Stimulated activated CD8-positive, alpha-beta memory T cell treated with anti-CD3 and anti-CD28 coated beads, Interleukin-7, amount 100 ng/mL, for 4 hours (primary cell): ENCODE data around the gene TTPAL.

Experiments used
- DNase-seq, 2 donors: peaks; one replicate each; pipeline ENCODE4 v3.0.0-alpha.2; 2020; ENCODE audit warnings: low read depth in 2 of 2

The TTPAL gene

DNA sequence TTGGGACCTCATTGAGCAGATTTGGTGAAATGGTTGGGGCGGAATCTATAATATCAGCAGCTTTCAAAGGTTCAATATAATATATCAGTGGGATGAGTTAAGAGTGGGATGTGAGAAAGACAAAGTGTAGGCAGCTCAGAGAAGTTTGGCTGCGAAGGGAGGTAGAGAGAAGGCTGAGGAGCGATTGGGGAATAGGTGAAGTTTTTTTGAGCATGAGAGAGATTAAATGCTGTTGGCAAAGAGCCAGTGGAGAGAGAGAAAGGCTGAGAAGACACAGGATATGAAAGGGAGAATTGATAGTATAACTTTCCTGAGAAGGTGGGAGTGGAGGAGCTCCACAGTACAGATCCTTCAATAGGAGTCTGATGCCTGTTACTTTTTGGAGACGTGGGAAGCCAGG lies 58.3 kb downstream of the TTPAL start:
- no peak for DNase-seq

DNA sequence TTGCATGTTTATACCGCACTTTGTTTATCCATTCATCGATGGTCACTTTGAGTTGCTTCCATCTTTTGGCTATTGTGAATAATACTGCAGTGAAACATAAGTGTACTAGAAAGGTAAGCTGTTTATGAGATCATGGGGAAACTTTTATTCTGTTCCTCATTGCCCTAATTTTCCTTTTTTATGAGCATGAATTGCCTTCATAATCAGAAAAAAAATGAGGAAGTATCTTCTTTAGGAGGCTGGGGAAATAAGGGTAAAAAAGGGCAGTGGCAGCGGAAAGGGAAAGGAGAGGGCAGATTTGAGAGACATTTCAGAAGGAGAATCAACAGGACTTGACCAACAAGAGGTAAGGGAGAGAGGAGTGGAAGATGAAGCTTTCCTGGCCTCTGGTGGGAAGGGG lies 60.5 kb downstream of the TTPAL start:
- DNase-seq, result no peak

DNA sequence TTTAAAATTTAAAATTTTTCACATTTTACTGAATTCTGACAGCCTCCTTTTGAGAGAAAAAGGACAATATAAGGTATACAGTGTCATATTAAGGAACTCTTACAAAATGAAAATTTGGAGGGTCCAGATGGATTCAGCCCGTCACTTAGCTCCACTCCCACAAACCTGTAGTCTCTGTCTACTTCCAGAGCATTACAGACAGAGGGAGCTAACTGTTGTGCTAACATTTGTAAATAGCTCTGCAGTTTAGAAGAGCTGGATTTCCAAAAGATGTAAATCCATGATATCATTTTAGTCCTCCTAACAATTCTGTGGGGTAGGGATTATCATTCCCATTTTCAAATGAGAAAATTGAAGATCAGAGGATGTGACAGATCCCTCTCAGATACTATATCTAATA lies 62.3 kb downstream of the TTPAL start:
- DNase-seq, result no peak

DNA sequence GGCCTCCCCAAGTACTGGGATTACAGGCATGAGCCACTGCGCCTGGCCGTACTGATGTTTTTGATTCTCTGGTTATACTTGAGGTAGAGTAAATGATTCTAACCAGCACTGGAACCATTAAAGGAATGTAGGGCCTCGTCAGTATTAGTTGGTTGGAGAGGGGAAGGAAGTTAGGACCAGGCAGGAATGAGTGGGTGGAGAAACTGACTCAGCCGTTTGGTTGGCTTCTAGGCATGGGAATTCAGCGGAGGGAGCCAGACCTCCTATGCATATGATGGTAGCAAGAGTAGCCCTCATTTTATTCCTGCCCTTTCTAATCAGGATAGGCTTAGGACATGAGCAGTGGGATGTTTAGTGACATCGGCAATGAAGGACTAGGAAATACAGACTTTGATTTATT lies 65.2 kb downstream of the TTPAL start:
- DNase-seq, result no peak

DNA sequence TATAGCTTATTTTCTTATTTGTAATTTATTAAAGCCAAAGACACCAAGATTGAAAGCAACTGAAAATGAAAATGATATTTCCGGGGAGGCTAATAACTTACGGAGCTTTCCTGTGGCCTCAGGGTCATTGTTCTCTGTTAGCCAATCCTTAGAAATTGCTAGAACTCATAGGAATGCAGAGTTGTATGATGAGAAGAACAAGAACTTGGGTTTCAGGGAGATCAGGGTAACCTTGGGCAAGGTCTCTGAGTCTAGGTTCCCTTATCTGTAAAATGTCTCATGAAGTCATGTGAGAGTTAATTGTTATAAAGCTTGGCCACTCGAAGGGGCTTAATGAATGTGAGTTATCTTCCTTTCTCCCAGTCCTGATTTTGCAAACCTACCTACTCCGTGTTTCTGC lies 66.3 kb downstream of the TTPAL start:
- no peak for DNase-seq

DNA sequence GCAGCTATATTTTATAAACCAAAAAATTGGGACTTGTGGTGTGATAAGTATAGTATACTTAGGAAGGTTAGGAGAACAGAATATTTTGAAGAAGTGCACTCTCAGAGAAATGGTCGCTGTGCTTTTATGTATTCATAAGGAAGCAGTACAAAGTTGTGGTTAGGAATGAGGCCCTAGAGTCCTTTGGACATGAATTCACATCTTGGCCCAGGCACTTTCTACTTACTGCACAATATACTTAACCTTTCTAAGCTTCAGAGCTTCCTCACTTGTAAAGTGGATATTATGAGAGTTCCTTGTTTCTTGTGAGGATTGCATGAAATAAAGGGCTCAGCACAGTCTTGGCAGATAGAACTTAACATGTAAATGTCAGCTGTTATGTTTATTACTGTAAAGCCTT lies 67.2 kb downstream of the TTPAL start:
- DNase-seq, result no peak

DNA sequence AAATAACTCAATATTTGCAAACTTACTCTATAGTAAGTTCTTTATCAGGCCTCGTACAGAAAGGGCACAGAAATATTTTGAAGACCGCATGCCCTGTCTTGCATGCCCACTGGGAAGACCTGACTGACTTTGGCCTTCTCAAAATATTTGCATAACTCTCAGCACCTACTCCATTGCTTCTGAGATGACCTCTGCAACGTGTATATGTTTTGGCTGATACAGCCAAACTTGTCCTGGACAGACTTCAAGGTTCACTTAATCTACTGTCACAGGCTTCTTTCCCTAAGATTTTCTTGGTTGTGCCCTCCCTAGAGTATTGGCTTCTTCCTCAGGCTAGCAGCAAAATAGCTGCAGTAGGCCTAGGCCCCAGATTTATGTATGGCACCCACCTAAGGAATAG lies 67.7 kb downstream of the TTPAL start:
- DNase-seq, result no peak
